ENCODE measurements around the gene NOL11. TPM values are rescaled to one million over a fixed set of nuclear protein-coding genes. Genes with fewer than 3 reads are reported as not detected.
"Not testable (repeated sequence)": the region's sequence is repeated elsewhere in the genome, so short reads cannot be mapped to it uniquely, and the experiment has no call there.

The NOL11 gene
- total RNA-seq, 1 experiment from 2014 or later: 38.2 TPM

DNA sequence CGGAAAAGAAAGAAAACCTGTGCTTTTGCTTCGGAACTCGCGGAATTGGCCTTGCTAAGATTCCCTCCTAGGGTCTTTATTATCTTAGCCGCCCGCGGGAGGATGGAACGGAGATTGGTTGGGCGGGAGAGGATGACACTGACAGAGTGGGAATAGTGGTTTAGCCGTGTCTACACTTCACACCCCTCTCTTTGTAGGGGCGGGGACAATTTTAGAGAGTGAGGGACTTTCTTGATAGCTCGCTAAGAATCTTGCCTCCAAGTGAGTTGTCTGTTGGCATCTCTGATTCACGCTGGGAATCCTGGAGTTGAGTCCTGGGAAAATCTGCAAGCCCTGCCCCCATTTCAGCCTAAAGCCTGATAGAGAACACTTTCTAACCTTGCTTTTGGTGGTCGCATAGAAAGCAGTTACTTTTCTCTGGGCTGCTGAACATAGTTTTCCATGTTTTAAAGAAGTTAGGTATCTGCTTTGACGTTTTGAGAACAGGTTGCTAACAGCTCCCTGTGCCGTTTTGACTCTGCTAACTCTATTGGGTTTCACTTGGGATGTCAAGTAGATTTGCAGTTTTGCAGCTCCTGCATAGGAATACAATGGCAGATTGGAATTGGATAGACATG is 697 bp downstream of the NOL11 start:
- TF ChIP-seq, protein P1, sequence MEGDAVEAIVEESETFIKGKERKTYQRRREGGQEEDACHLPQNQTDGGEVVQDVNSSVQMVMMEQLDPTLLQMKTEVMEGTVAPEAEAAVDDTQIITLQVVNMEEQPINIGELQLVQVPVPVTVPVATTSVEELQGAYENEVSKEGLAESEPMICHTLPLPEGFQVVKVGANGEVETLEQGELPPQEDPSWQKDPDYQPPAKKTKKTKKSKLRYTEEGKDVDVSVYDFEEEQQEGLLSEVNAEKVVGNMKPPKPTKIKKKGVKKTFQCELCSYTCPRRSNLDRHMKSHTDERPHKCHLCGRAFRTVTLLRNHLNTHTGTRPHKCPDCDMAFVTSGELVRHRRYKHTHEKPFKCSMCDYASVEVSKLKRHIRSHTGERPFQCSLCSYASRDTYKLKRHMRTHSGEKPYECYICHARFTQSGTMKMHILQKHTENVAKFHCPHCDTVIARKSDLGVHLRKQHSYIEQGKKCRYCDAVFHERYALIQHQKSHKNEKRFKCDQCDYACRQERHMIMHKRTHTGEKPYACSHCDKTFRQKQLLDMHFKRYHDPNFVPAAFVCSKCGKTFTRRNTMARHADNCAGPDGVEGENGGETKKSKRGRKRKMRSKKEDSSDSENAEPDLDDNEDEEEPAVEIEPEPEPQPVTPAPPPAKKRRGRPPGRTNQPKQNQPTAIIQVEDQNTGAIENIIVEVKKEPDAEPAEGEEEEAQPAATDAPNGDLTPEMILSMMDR (conservative IDR thresholded peaks at IDR 0.05): no peak
- BruUV-seq (replicated peaks): TSS peak; percentile 84
- DNase-seq: no peak
- peak overlapping the region; percentile 74 for H3K27ac ChIP-seq
- H3F3A ChIP-seq (ENCODE audit: insufficient read depth, low read depth): peaks cover 16% of the 10 kb centered on the region
- H3K9me3 ChIP-seq (ENCODE audit: insufficient read depth, low read depth): no peaks in the 10 kb centered on the region
- CTCF ChIA-PET: no interaction called here
- H3K9me2 ChIP-seq (ENCODE audit: insufficient read depth): no peaks in the 10 kb centered on the region
- POLR2A ChIA-PET (ENCODE audit: unreplicated experiment): no interaction called here
- peaks cover 10% of the 10 kb centered on the region for H3K4me1 ChIP-seq (replicated peaks; ENCODE audit: insufficient read depth)
- peak overlapping the region; percentile 89 for H3K4me3 ChIP-seq
- peaks cover 33% of the 10 kb centered on the region for H3K79me2 ChIP-seq (ENCODE audit: low read depth)
- H2AFZ ChIP-seq: peak overlapping the region; percentile 100
- H3K4me2 ChIP-seq: peak overlapping the region; percentile 100
- intact Hi-C loops (cut with micrococcal nuclease; ENCODE audit: unreplicated experiment): loop anchor here (5.0 kb wide), 1 partner anchor 341 kb away; the partner anchor contains the start of gene PITPNC1
- peaks cover 28% of the 10 kb centered on the region for H3K36me3 ChIP-seq (ENCODE audit: low read depth)
- H3K27me3 ChIP-seq (ENCODE audit: insufficient read depth, low read depth): no peaks in the 10 kb centered on the region
- peaks cover 9% of the 10 kb centered on the region; the same call in 1 of the 2 replicates for H4K20me1 ChIP-seq (ENCODE audit: insufficient read depth)

DNA sequence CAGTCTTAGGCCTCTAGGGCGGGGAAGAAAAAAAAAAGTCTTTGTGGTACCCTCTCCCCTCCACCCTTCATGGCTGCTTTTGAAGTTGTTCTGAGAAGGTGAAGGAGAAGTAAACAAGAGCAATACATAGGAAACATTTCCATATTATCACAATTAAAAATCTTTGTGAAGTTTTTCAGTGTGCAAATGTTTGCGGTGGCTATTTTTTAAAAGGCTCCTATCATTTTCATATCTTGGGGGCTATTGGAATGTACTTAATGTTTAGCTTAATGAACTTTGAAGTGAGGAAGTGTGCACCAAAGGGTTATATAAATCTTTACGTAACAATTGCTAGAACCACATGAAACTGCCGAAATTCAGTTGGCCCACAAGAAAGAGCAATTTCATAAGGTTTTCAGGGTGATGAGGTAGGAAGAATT is 7.6 kb downstream of the NOL11 start:
- TF ChIP-seq, protein P1 (conservative IDR thresholded peaks at IDR 0.05): no peak
- TF ChIP-seq EZH2 (IDR thresholded peaks at IDR 0.05; ENCODE audit: low read depth): no peak

DNA sequence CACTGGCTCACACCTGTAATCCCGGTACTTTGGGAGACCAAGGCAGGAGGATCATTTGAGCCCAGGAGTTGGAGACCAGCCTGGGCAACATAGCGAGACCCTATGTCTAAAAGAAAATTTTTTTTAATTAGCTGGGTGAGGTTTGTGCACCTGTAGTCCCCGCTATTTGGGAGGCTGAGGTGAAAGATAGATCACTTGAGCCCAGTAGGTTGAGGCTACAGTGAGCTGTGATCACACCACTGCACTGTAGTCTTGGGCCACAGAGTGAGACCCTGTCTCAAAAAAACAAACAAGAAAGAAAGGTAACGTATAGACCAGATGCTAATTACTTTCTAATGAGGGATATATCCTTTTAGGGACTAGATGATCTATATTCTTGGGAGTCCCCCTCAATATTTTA is 8.1 kb downstream of the NOL11 start:
- Histone ChIP-seq H3K9me2 (ENCODE audit: insufficient read depth) (no peaks in the 10 kb centered on the region), H3K9me3 (ENCODE audit: insufficient read depth, low read depth) (no peaks in the 10 kb centered on the region), H4K20me1 (ENCODE audit: insufficient read depth) (peaks cover 4% of the 10 kb centered on the region; the same call in 1 of the 2 replicates), H3K36me3 (ENCODE audit: low read depth) (peaks cover 72% of the 10 kb centered on the region), H3F3A (ENCODE audit: insufficient read depth, low read depth) (peaks cover 15% of the 10 kb centered on the region), H2AFZ (no peak overlapping the region), H3K79me2 (ENCODE audit: low read depth) (peaks cover 18% of the 10 kb centered on the region; the same call in 1 of the 2 replicates), H3K4me2 (no peak overlapping the region), H3K4me3 (no peak overlapping the region), H3K27ac (no peak overlapping the region), H3K27me3 (ENCODE audit: insufficient read depth, low read depth) (no peaks in the 10 kb centered on the region), H3K4me1 (replicated peaks; ENCODE audit: insufficient read depth) (no peaks in the 10 kb centered on the region)
- ChIA-PET POLR2A (ENCODE audit: unreplicated experiment) (no interaction called here), CTCF (no interaction called here)
- no peak for DNase-seq
- no TSS peak for BruUV-seq (replicated peaks)
- no peak for TF ChIP-seq EZH2 (IDR thresholded peaks at IDR 0.05; ENCODE audit: low read depth)
- TF ChIP-seq, protein P1 (conservative IDR thresholded peaks at IDR 0.05): no peak
- intact Hi-C loops (cut with micrococcal nuclease; ENCODE audit: unreplicated experiment): no loop called here

More for the DNA sequence above, 7.6 kb downstream of the NOL11 start:
- Histone ChIP-seq H2AFZ (no peak overlapping the region), H3K4me2 (no peak overlapping the region), H3K4me3 (no peak overlapping the region), H3K9me3 (ENCODE audit: insufficient read depth, low read depth) (no peaks in the 10 kb centered on the region), H3F3A (ENCODE audit: insufficient read depth, low read depth) (peaks cover 18% of the 10 kb centered on the region), H3K9me2 (ENCODE audit: insufficient read depth) (no peaks in the 10 kb centered on the region), H3K79me2 (ENCODE audit: low read depth) (peaks cover 16% of the 10 kb centered on the region; the same call in 1 of the 2 replicates), H3K27me3 (ENCODE audit: insufficient read depth, low read depth) (no peaks in the 10 kb centered on the region), H3K4me1 (replicated peaks; ENCODE audit: insufficient read depth) (no peaks in the 10 kb centered on the region), H3K27ac (no peak overlapping the region), H4K20me1 (ENCODE audit: insufficient read depth) (peaks cover 4% of the 10 kb centered on the region; the same call in 1 of the 2 replicates), H3K36me3 (ENCODE audit: low read depth) (peaks cover 72% of the 10 kb centered on the region)
- POLR2A ChIA-PET (ENCODE audit: unreplicated experiment): no interaction called here
- DNase-seq: no peak
- CTCF ChIA-PET: no interaction called here
- BruUV-seq (replicated peaks): no TSS peak
- intact Hi-C loops (cut with micrococcal nuclease; ENCODE audit: unreplicated experiment): no loop called here

DNA sequence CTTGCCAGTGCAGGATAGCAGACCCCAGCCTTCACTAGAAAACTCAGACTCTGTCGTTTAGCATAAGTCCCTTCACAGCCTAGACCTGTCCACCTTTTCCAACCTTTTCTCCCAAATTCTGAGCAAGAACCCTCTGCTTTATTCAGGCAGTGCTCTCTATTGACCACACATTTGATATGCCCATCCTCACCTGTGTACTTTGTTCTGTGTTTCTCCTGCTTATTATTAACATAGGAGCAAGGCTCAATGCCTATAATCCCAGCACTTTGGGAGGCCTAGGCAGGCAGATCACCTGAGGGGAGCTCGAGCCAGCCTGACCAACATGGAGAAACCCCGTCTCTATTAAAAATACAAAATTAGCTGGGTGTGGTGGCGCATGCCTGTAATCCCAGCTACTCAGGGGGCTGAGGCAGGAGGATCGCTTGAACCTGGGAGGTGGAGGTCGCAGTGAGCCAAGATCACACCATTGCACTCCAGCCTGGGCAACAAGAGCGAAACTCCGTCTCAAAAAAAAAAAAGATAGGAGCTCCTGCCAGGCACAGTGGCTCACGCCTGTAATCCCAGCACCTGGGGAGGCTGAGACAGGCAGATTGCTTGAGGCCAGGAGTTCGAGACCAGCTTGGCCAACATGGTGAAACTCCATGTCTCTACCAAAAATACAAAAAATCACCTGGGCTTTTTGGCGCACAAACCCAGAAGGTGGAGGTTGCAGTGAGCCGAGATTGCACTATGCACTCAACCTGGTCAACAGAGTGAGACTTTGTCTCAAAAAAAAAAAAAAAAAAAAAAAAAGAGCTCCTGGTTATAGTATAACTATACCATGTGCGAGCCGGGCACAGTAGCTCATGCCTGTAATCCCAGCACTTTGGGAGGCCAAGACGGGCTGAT is 9.7 kb downstream of the NOL11 start:
- H4K20me1 ChIP-seq (ENCODE audit: insufficient read depth); H3K9me3 ChIP-seq (ENCODE audit: insufficient read depth, low read depth); H3K9me2 ChIP-seq (ENCODE audit: insufficient read depth); DNase-seq; H3K4me1 ChIP-seq (replicated peaks; ENCODE audit: insufficient read depth); CTCF ChIA-PET; H3K27me3 ChIP-seq (ENCODE audit: insufficient read depth, low read depth); H3K4me2 ChIP-seq; H3K4me3 ChIP-seq; H2AFZ ChIP-seq; intact Hi-C loops (cut with micrococcal nuclease; ENCODE audit: unreplicated experiment); H3K27ac ChIP-seq: not testable (repeated sequence)
- H3K79me2 ChIP-seq (ENCODE audit: low read depth): peaks cover 23% of the 10 kb centered on the region; the same call in 1 of the 2 replicates
- POLR2A ChIA-PET (ENCODE audit: unreplicated experiment): interaction anchor here (0.7 kb wide), 1 partner anchor 374 kb away, joined by 4 read pairs; no protein-coding TSS in a partner anchor
- H3K36me3 ChIP-seq (ENCODE audit: low read depth): peaks cover 69% of the 10 kb centered on the region
- BruUV-seq (replicated peaks): TSS peak; percentile 3
- H3F3A ChIP-seq (ENCODE audit: insufficient read depth, low read depth): peaks cover 11% of the 10 kb centered on the region

Data from PC-9 (cell line).